ENCODE results near the gene PREX1.
"Not testable (repeated sequence)": the region's sequence is repeated elsewhere in the genome, so short reads cannot be mapped to it uniquely, and the experiment has no call there.

The PREX1 gene

GRCh38 chr20:48812600-48813445 is 15.0 kb downstream of the PREX1 start:
- no peak for DNase-seq (ENCODE audit: low read depth)

- not testable (repeated sequence) for DNase-seq (ENCODE audit: low read depth)
Measured at GRCh38 chr20:48812114-48812513, 15.7 kb downstream of the PREX1 start.

GRCh38 chr20:48809673-48810072 is 18.1 kb downstream of the PREX1 start:
- DNase-seq (ENCODE audit: low read depth) = no peak

- DNase-seq (ENCODE audit: low read depth) = no peak
Measured at GRCh38 chr20:48808382-48809034, 19.3 kb downstream of the PREX1 start.

- DNase-seq (ENCODE audit: low read depth) = no peak
Measured at GRCh38 chr20:48807586-48808381, 20.0 kb downstream of the PREX1 start.

GRCh38 chr20:48807051-48807450 is 20.7 kb downstream of the PREX1 start:
- DNase-seq (ENCODE audit: low read depth) = no peak

GRCh38 chr20:48805716-48806115 is 22.1 kb downstream of the PREX1 start:
- DNase-seq (ENCODE audit: low read depth) = no peak

GRCh38 chr20:48805286-48805685 is 22.5 kb downstream of the PREX1 start:
- DNase-seq (ENCODE audit: low read depth) = no peak

- DNase-seq (ENCODE audit: low read depth) = no peak
Measured at GRCh38 chr20:48804300-48804980, 23.4 kb downstream of the PREX1 start.

- DNase-seq (ENCODE audit: low read depth) = no peak
Measured at GRCh38 chr20:48803176-48804053, 24.4 kb downstream of the PREX1 start.

GRCh38 chr20:48802647-48803046 is 25.2 kb downstream of the PREX1 start:
- no peak for DNase-seq (ENCODE audit: low read depth)

GRCh38 chr20:48802216-48802615 is 25.6 kb downstream of the PREX1 start:
- no peak for DNase-seq (ENCODE audit: low read depth)

GRCh38 chr20:48801197-48801596 is 26.6 kb downstream of the PREX1 start:
- no peak for DNase-seq (ENCODE audit: low read depth)

- no peak for DNase-seq (ENCODE audit: low read depth)
Measured at GRCh38 chr20:48800177-48800576, 27.6 kb downstream of the PREX1 start.

- DNase-seq (ENCODE audit: low read depth) = no peak
Measured at GRCh38 chr20:48799328-48800105, 28.3 kb downstream of the PREX1 start.

- DNase-seq (ENCODE audit: low read depth) = no peak
Measured at GRCh38 chr20:48797850-48798747, 29.7 kb downstream of the PREX1 start.

- no peak for DNase-seq (ENCODE audit: low read depth)
Measured at GRCh38 chr20:48797275-48797825, 30.4 kb downstream of the PREX1 start.

- no peak for DNase-seq (ENCODE audit: low read depth)
Measured at GRCh38 chr20:48795732-48796131, 32.1 kb downstream of the PREX1 start.

Measured in HS-5 (cell line).